Measurements from ENCODE around the gene SLC26A1. TPM values are rescaled to one million over a fixed set of nuclear protein-coding genes. Genes with fewer than 3 reads are reported as not detected.
A peak's percentile ranks its signal among the peaks of the same experiment; 100 is the strongest.

Gene SLC26A1
- total and polyA plus RNA-seq, 2 of the 13 experiments (the other 11 are each of a cell fraction or from before 2014, with no cell fraction given), result 5.4 to 22.9 TPM

GRCh38 chr4:1014291-1015167 is 21.3 kb upstream of the SLC26A1 start (continued):
- TF ChIP-seq ZNF678 (CRISPR knock-in tag; IDR thresholded peaks at IDR 0.05), result 0 out of 2 replicates have a peak, but pooled peaks have one; percentile 55
- TF ChIP-seq ZNF749 (CRISPR knock-in tag; IDR thresholded peaks at IDR 0.05; ENCODE audit: borderline replicate concordance), result no peak
- TF ChIP-seq ZNF451 (CRISPR knock-in tag; IDR thresholded peaks at IDR 0.05), result 0 out of 2 replicates have a peak, but pooled peaks have one; percentile 54
- 0 out of 2 replicates have a peak, but pooled peaks have one; percentile 31 for TF ChIP-seq PPARG (CRISPR knock-in tag; conservative IDR thresholded peaks at IDR 0.05)
- no peak for TF ChIP-seq ZNF597 (CRISPR knock-in tag; IDR thresholded peaks at IDR 0.05)
- 0 out of 2 replicates have a peak, but pooled peaks have one; percentile 20 for TF ChIP-seq HMG20B (CRISPR knock-in tag; conservative IDR thresholded peaks at IDR 0.05)
- no peak for TF ChIP-seq ZNF335 (CRISPR knock-in tag; IDR thresholded peaks at IDR 0.05)
- no peak for TF ChIP-seq ZNF281 (CRISPR knock-in tag; IDR thresholded peaks at IDR 0.05; ENCODE audit: borderline replicate concordance)
- TF ChIP-seq ZNF674 (CRISPR knock-in tag; IDR thresholded peaks at IDR 0.05; ENCODE audit: low read depth), result no peak
- no peak for TF ChIP-seq KLF13 (CRISPR knock-in tag; IDR thresholded peaks at IDR 0.05)
- TF ChIP-seq, protein P1, sequence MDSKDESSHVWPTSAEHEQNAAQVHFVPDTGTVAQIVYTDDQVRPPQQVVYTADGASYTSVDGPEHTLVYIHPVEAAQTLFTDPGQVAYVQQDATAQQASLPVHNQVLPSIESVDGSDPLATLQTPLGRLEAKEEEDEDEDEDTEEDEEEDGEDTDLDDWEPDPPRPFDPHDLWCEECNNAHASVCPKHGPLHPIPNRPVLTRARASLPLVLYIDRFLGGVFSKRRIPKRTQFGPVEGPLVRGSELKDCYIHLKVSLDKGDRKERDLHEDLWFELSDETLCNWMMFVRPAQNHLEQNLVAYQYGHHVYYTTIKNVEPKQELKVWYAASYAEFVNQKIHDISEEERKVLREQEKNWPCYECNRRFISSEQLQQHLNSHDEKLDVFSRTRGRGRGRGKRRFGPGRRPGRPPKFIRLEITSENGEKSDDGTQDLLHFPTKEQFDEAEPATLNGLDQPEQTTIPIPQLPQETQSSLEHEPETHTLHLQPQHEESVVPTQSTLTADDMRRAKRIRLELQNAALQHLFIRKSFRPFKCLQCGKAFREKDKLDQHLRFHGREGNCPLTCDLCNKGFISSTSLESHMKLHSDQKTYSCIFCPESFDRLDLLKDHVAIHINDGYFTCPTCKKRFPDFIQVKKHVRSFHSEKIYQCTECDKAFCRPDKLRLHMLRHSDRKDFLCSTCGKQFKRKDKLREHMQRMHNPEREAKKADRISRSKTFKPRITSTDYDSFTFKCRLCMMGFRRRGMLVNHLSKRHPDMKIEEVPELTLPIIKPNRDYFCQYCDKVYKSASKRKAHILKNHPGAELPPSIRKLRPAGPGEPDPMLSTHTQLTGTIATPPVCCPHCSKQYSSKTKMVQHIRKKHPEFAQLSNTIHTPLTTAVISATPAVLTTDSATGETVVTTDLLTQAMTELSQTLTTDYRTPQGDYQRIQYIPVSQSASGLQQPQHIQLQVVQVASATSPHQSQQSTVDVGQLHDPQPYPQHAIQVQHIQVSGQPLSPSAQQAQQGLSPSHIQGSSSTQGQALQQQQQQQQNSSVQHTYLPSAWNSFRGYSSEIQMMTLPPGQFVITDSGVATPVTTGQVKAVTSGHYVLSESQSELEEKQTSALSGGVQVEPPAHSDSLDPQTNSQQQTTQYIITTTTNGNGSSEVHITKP (CRISPR knock-in tag; IDR thresholded peaks at IDR 0.05; ENCODE audit: low read depth), result no peak
- TF ChIP-seq TAF1 (CRISPR knock-in tag; IDR thresholded peaks at IDR 0.05), result no peak
- no peak for TF ChIP-seq ZNF317 (CRISPR knock-in tag; IDR thresholded peaks at IDR 0.05)
- no peak for TF ChIP-seq CHD2 (IDR thresholded peaks at IDR 0.05; ENCODE audit: low read depth, low read length)
- TF ChIP-seq ZNF607 (CRISPR knock-in tag; IDR thresholded peaks at IDR 0.05; ENCODE audit: borderline replicate concordance), result no peak
- TF ChIP-seq ZBTB10 (CRISPR knock-in tag; IDR thresholded peaks at IDR 0.05; ENCODE audit: borderline replicate concordance), result no peak
- TF ChIP-seq EZH2 (conservative IDR thresholded peaks at IDR 0.05; ENCODE audit: low read depth, low read length), result no peak
- TF ChIP-seq NPAS2 (CRISPR knock-in tag; IDR thresholded peaks at IDR 0.05; ENCODE audit: borderline replicate concordance), result no peak
- no peak for TF ChIP-seq NFKBIZ (CRISPR knock-in tag; IDR thresholded peaks at IDR 0.05)

Data from HepG2 (cell line).